ENCODE results near the gene TXK. TPM values are rescaled to one million over a fixed set of nuclear protein-coding genes. Genes with fewer than 3 reads are reported as not detected.

TXK gene
- total RNA-seq, 1 donor from 2014 or later, result not detected

DNA sequence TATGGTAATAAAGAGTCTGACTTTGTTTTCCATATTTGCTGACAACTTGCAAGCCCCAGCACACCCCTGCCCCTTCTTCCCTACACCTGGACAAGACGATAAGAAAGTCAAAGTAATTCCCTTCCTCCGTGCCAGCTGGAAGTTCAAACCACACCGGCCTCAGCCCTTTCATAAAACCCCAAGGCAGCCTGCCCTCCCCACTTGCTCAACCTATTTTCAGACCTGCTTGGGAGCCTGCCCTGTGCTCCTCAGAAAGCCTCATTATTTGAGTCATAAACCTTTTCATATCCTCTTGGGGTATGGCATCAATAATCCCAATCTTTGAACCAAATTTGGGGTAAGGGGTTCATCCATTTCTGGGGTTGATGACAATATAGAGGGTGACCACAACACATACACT, 88.0 kb downstream of the TXK start:
- Mint-ChIP-seq H3K36me3 (ENCODE audit: low read depth) (no peaks in the 10 kb centered on the region), H3K4me1 (no peaks in the 10 kb centered on the region), H3K9me3 (no peaks in the 10 kb centered on the region), H3K4me3 (no peak overlapping the region), H3K27ac (ENCODE audit: unreplicated experiment) (no peak overlapping the region), H3K27me3 (ENCODE audit: low read depth) (peaks cover 8% of the 10 kb centered on the region)
- DNase-seq (ENCODE audit: low read depth, low spot score), result no peak
- no peak for TF ChIP-seq CTCF (conservative IDR thresholded peaks at IDR 0.05)

GRCh38 chr4:48044298-48044697, 89.8 kb downstream of the TXK start:
- DNase-seq (ENCODE audit: low read depth, low spot score), result no peak
- no peak for TF ChIP-seq CTCF (conservative IDR thresholded peaks at IDR 0.05)
- no peak overlapping the region for H3K4me3 Mint-ChIP-seq
- H3K9me3 Mint-ChIP-seq, result no peaks in the 10 kb centered on the region
- H3K27ac Mint-ChIP-seq (ENCODE audit: unreplicated experiment), result no peak overlapping the region
- H3K36me3 Mint-ChIP-seq (ENCODE audit: low read depth), result no peaks in the 10 kb centered on the region
- no peaks in the 10 kb centered on the region for H3K4me1 Mint-ChIP-seq
- peaks cover 8% of the 10 kb centered on the region for H3K27me3 Mint-ChIP-seq (ENCODE audit: low read depth)

- Mint-ChIP-seq H3K27ac (ENCODE audit: unreplicated experiment) (no peak overlapping the region), H3K4me3 (no peak overlapping the region), H3K27me3 (ENCODE audit: low read depth) (peaks cover 8% of the 10 kb centered on the region), H3K36me3 (ENCODE audit: low read depth) (no peaks in the 10 kb centered on the region), H3K9me3 (no peaks in the 10 kb centered on the region), H3K4me1 (no peaks in the 10 kb centered on the region)
- TF ChIP-seq CTCF (conservative IDR thresholded peaks at IDR 0.05), result no peak
- DNase-seq (ENCODE audit: low read depth, low spot score), result no peak
These were observed 90.5 kb downstream of the TXK start for GRCh38 chr4:48043504-48043903.

DNA sequence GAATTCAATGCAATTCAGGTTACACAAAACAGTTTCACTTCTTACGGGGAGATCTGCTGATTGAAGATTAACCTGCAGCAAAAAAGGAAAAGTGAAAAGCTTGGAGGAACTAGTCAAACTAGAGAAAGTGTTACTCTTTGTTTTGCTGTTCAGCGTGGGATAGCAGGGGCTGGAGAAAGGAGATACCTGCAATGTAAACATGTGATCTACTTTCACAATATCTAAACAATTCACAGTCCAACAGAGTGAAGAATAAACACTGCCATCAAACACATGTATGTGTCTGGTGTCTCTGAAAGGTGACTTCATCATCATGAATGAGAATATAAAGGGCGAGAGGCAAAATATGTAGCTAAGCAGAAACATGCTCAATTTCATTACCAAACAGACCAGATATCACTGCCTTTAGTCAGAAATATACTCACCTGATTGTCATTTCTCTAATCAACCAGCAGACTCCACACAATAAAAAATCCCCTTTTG, 91.0 kb downstream of the TXK start:
- Mint-ChIP-seq H3K4me3 (no peak overlapping the region), H3K36me3 (ENCODE audit: low read depth) (no peaks in the 10 kb centered on the region), H3K4me1 (no peaks in the 10 kb centered on the region), H3K9me3 (no peaks in the 10 kb centered on the region), H3K27me3 (ENCODE audit: low read depth) (peaks cover 8% of the 10 kb centered on the region), H3K27ac (ENCODE audit: unreplicated experiment) (no peak overlapping the region)
- no peak for TF ChIP-seq CTCF (conservative IDR thresholded peaks at IDR 0.05)
- no peak for DNase-seq (ENCODE audit: low read depth, low spot score)

- Mint-ChIP-seq H3K36me3 (ENCODE audit: low read depth) (no peaks in the 10 kb centered on the region), H3K27me3 (ENCODE audit: low read depth) (peaks cover 4% of the 10 kb centered on the region), H3K27ac (ENCODE audit: unreplicated experiment) (no peak overlapping the region), H3K4me1 (no peaks in the 10 kb centered on the region), H3K9me3 (no peaks in the 10 kb centered on the region), H3K4me3 (no peak overlapping the region)
- DNase-seq (ENCODE audit: low read depth, low spot score), result no peak
- TF ChIP-seq CTCF (conservative IDR thresholded peaks at IDR 0.05), result no peak
These were observed 92.4 kb downstream of the TXK start for GRCh38 chr4:48041535-48042137.
